ELR (cell line): ENCODE measurements around the gene RHBDD3.

Source experiments
- DNase-seq: peaks from one replicate; pipeline ENCODE4 v3.0.0-alpha.2; 2015; ENCODE audit warnings: low read depth

RHBDD3 gene

GRCh38 chr22:29216873-29217666 is 50.7 kb downstream of the RHBDD3 start:
- no peak for DNase-seq

- DNase-seq = no peak
These were observed 51.5 kb downstream of the RHBDD3 start for GRCh38 chr22:29216011-29216872.

- no peak for DNase-seq
These were observed 52.5 kb downstream of the RHBDD3 start for GRCh38 chr22:29215012-29215860.

GRCh38 chr22:29214232-29214631 is 53.5 kb downstream of the RHBDD3 start:
- no peak for DNase-seq

- no peak for DNase-seq
These were observed 54.3 kb downstream of the RHBDD3 start for GRCh38 chr22:29213493-29213892.

- no peak for DNase-seq
These were observed 55.0 kb downstream of the RHBDD3 start for GRCh38 chr22:29212743-29213142.

GRCh38 chr22:29211466-29211865 is 56.3 kb downstream of the RHBDD3 start:
- no peak for DNase-seq

GRCh38 chr22:29211066-29211465 is 56.7 kb downstream of the RHBDD3 start:
- no peak for DNase-seq
